Endothelial cell of umbilical vein (primary cell): ENCODE results near the gene KCNG1. TPM values are rescaled to one million over a fixed set of nuclear protein-coding genes. Genes with fewer than 3 reads are reported as not detected.

Experiments used
- BruUV-seq: library from RNA; stranded (reverse); fragments of 400-500 nt; replicated peaks from 2 replicates; lab custom pipeline; 2021; lab: Mats Ljungman, UMichigan
- CTCF ChIA-PET: fragments of 300-600, 350-600 bp; sonication (Branson Sonifier 250); formaldehyde crosslinking; loops from one replicate; lab custom pipeline; 2021; ENCODE audit warnings: antibody characterized with exemption, inconsistent platforms; lab: Charles Lee
- POLR2A ChIA-PET: fragments of 300-600, 350-600 bp; sonication (Branson Sonifier 250); formaldehyde crosslinking; loops from one replicate; lab custom pipeline; 2021; ENCODE audit warnings: antibody characterized with exemption, inconsistent platforms; lab: Charles Lee
- DNase-seq: peaks from one replicate; pipeline ENCODE4 v3.0.0-alpha.2; 2011; ENCODE audit warnings: low read depth, low spot score
- FAIRE-seq: peaks from 2 replicates; lab custom pipeline; 2011; peaks lifted over from hg19 to GRCh38; lab: Jason Lieb, UNC
- H2AFZ ChIP-seq: 2 replicates; pipeline ENCODE4 v1.6.0; 2012; ENCODE audit warnings: low read depth, low read length, control low read depth, inconsistent platforms
- H3K27ac ChIP-seq: 2 replicates; pipeline ENCODE4 v1.5.1; 2011; ENCODE audit warnings: low read depth, mild to moderate bottlenecking, control low read depth, low read length, moderate library complexity; ENCODE audit not compliant: insufficient read depth
- H3K27me3 ChIP-seq, 2 experiments: 2 replicates each; pipeline versions ENCODE4 v1.6.0 to v1.6.1; 2011; ENCODE audit warnings: low read length in 2 of 2, mixed read lengths in 1 of 2; ENCODE audit not compliant: control insufficient read depth in 2 of 2, insufficient read depth in 2 of 2
- H3K36me3 ChIP-seq, 2 experiments: 2 replicates in 1 of 2; 3 replicates in 1 of 2; pipeline ENCODE4 v1.5.1; 2011; ENCODE audit warnings: low read length in 2 of 2, mild to moderate bottlenecking in 1 of 2, moderate library complexity in 1 of 2; ENCODE audit not compliant: control insufficient read depth in 2 of 2, insufficient read depth in 2 of 2; ENCODE audit errors: extremely low read depth in 1 of 2
- H3K4me1 ChIP-seq: 3 replicates; pipeline ENCODE4 v1.5.1; 2011; ENCODE audit warnings: mild to moderate bottlenecking, low read length; ENCODE audit not compliant: control insufficient read depth, insufficient read depth; ENCODE audit errors: extremely low read depth
- H3K4me2 ChIP-seq: 2 replicates; pipeline ENCODE4 v1.6.1; 2011; ENCODE audit warnings: low read length, control low read depth, mixed read lengths; ENCODE audit not compliant: insufficient read depth
- H3K4me3 ChIP-seq, 3 experiments: fragments of 200-600 bp in 1 of 3; sonication (generic), shearing (Covaris generic) in 1 of 3; replicated peaks in 1 of 3; 2 replicates each; pipeline ENCODE4 v1.5.1; 2011 to 2016; ENCODE audit warnings: control low read depth in 3 of 3, low read length in 3 of 3, mild to moderate bottlenecking in 2 of 3, inconsistent platforms in 1 of 3, low read depth in 1 of 3, moderate library complexity in 1 of 3; ENCODE audit not compliant: insufficient read depth in 1 of 3
- H3K79me2 ChIP-seq: 2 replicates; pipeline ENCODE4 v1.6.0; 2012; ENCODE audit warnings: low read length, inconsistent platforms; ENCODE audit not compliant: control insufficient read depth, insufficient read depth
- H3K9ac ChIP-seq: replicated peaks from 2 replicates; pipeline ENCODE3; 2011; ENCODE audit warnings: low read length, control low read depth; ENCODE audit not compliant: insufficient read depth; ENCODE audit errors: extremely low read depth
- H3K9me1 ChIP-seq: replicated peaks from 3 replicates; pipeline ENCODE4 v1.6.0; 2011; ENCODE audit warnings: mild to moderate bottlenecking, low read length; ENCODE audit not compliant: control insufficient read depth, insufficient read depth; ENCODE audit errors: extremely low read depth
- H3K9me3 ChIP-seq: replicated peaks from 2 replicates; pipeline ENCODE4 v1.5.1; 2012; ENCODE audit warnings: low read length, inconsistent platforms; ENCODE audit not compliant: control insufficient read depth, insufficient read depth
- H4K20me1 ChIP-seq: replicated peaks from 2 replicates; pipeline ENCODE3; 2011; ENCODE audit warnings: mild to moderate bottlenecking, low read length; ENCODE audit not compliant: control insufficient read depth, insufficient read depth; ENCODE audit errors: extremely low read depth
- EZH2 ChIP-seq: IDR thresholded peaks from 2 replicates; pipeline ENCODE4 v1.6.1; 2012; ENCODE audit warnings: borderline replicate concordance, low read depth, mild to moderate bottlenecking, moderate library complexity, low read length, inconsistent platforms; ENCODE audit not compliant: severe bottlenecking
- GATA2 ChIP-seq: IDR thresholded peaks from 2 replicates; pipeline ENCODE4 v1.7.0; 2011; ENCODE audit warnings: low read depth, mild to moderate bottlenecking, moderate library complexity, mixed read lengths, low read length; ENCODE audit not compliant: insufficient read length, insufficient read depth
- POLR2A ChIP-seq: IDR thresholded peaks from 2 replicates; pipeline ENCODE4 v1.6.1; 2012; ENCODE audit warnings: low read depth, mild to moderate bottlenecking, control low read depth, low read length
- POLR2AphosphoS5 ChIP-seq: IDR thresholded peaks from 2 replicates; pipeline ENCODE4 v1.6.1; 2012; ENCODE audit warnings: low read depth, mild to moderate bottlenecking, control low read depth, low read length, moderate library complexity; ENCODE audit not compliant: insufficient read depth
- dilution Hi-C: fragments of 300-500 bp; cut with MboI; formaldehyde crosslinking; loops from one replicate; pipeline ENCODE4 v1.15.0; 2019; ENCODE audit warnings: low sequenced_read_pairs; ENCODE audit not compliant: extremely low pct_ligation_motif_present
- intact Hi-C: fragments of 100-400 bp; cut with micrococcal nuclease; formaldehyde crosslinking; loops from one replicate; pipeline ENCODE4 v1.10.0; 2022
- polyA plus RNA-seq, 4 experiments: library from polyadenylated mRNA; depleted of rRNA in 3 of 4; stranded (reverse) in 3 of 4; unstranded in 1 of 4; fragments of >200 nt; gene quantifications; 2 replicates each; pipeline versions ENCODE4 v1.2.1 to v1.2.3, GENCODE V29; 2011 to 2012; ENCODE audit warnings: missing spikeins in 1 of 4
- total RNA-seq: library from RNA; stranded (reverse); gene quantifications from 2 replicates; pipeline ENCODE4 v1.2.3, GENCODE V29; 2021
- TF ChIP-seq, protein P1 (sequence below), 2 donors: IDR thresholded peaks; 1 replicate in 1 of 2; 2 replicates in 1 of 2; pipeline ENCODE4 v1.5.1; 2011; ENCODE audit warnings: low read length in 2 of 2, mild to moderate bottlenecking in 2 of 2, moderate library complexity in 2 of 2, control low read depth in 1 of 2, inconsistent platforms in 1 of 2, low read depth in 1 of 2; ENCODE audit not compliant: insufficient read depth in 1 of 2; ENCODE audit errors: extremely low read depth in 1 of 2

The KCNG1 gene
- total and polyA plus RNA-seq, 2 donors (not counting 3 experiments of a cell fraction or from before 2014, with no cell fraction given): 0.22 to 1.1 TPM

DNA sequence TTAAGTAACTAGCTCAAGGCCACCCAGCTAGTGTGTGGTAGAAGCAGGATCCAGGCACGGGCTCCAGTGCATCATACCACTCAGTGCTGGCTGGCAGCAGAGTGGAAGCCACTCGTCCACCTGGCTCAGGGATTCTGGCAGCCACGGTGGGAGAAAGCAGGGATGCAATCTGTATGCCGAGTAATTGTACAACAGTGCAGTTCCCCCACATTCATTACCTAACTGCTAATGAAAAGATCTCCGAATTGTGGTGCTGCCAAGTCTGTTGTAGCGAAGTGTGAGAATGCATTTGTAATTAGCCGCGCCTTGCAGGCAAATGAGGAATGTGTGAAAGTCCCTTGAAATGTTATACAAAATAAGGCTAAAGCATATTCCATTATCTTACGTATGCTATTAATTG lies 29.0 kb downstream of the KCNG1 start:
- no peak for FAIRE-seq
- H3K27ac ChIP-seq: no peak overlapping the region
- H3K9ac ChIP-seq: no peak overlapping the region
- dilution Hi-C loops: no loop called here
- H3K79me2 ChIP-seq: no peaks in the 10 kb centered on the region
- no TSS peak for BruUV-seq
- no peak overlapping the region for H3K4me3 ChIP-seq
- no peaks in the 10 kb centered on the region for H3K4me1 ChIP-seq
- H4K20me1 ChIP-seq: no peaks in the 10 kb centered on the region
- H3K9me3 ChIP-seq: no peaks in the 10 kb centered on the region
- intact Hi-C loops: loop anchor here (1.0 kb wide), 1 partner anchor 312 kb away; no protein-coding TSS in a partner anchor
- CTCF ChIA-PET: interaction anchor here (1.1 to 10.1 kb wide), 5 partner anchors 12 to 331 kb away, joined by 3 to 311 read pairs (median 22); no protein-coding TSS in a partner anchor
- POLR2A ChIA-PET: interaction anchor here (0.6 kb wide), 1 partner anchor 559 kb away, joined by 4 read pairs; no protein-coding TSS in a partner anchor
- no peak overlapping the region for H3K4me2 ChIP-seq
- TF ChIP-seq EZH2 (no peak), POLR2A (no peak), GATA2 (no peak), POLR2AphosphoS5 (no peak)
- TF ChIP-seq, protein P1, sequence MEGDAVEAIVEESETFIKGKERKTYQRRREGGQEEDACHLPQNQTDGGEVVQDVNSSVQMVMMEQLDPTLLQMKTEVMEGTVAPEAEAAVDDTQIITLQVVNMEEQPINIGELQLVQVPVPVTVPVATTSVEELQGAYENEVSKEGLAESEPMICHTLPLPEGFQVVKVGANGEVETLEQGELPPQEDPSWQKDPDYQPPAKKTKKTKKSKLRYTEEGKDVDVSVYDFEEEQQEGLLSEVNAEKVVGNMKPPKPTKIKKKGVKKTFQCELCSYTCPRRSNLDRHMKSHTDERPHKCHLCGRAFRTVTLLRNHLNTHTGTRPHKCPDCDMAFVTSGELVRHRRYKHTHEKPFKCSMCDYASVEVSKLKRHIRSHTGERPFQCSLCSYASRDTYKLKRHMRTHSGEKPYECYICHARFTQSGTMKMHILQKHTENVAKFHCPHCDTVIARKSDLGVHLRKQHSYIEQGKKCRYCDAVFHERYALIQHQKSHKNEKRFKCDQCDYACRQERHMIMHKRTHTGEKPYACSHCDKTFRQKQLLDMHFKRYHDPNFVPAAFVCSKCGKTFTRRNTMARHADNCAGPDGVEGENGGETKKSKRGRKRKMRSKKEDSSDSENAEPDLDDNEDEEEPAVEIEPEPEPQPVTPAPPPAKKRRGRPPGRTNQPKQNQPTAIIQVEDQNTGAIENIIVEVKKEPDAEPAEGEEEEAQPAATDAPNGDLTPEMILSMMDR (IDR thresholded peaks at IDR 0.05; ENCODE audit: extremely low read depth in 1 of 2, insufficient read depth in 1 of 2, low read depth in 1 of 2, low read length in 2 of 2): no peak
- no peaks in the 10 kb centered on the region for H3K9me1 ChIP-seq
- H3K27me3 ChIP-seq: peaks cover 4 to 6% of the 10 kb centered on the region in 2 experiments
- no peak for DNase-seq
- H2AFZ ChIP-seq: no peak overlapping the region
- H3K36me3 ChIP-seq: no peaks in the 10 kb centered on the region
